Measurements from ENCODE around the gene PLXNA2. TPM values are rescaled to one million over a fixed set of nuclear protein-coding genes. Genes with fewer than 3 reads are reported as not detected.

The PLXNA2 gene
- total and polyA plus RNA-seq, 2 donors (not counting 3 experiments of a cell fraction or from before 2014, with no cell fraction given) = 42.6 to 229 TPM

- intact Hi-C loops (cut with micrococcal nuclease) = no loop called here
- BruUV-seq (replicated peaks) = no TSS peak
These were observed 243.7 kb downstream of the PLXNA2 start for GRCh38 chr1:208000504-208000903.

GRCh38 chr1:207999972-208000371, 244.2 kb downstream of the PLXNA2 start:
- dilution Hi-C loops (cut with MboI; ENCODE audit: extremely low pct_ligation_motif_present, low sequenced_read_pairs) (no loop called here), intact Hi-C loops (cut with micrococcal nuclease) (no loop called here)
- H3K9me1 ChIP-seq (replicated peaks; ENCODE audit: control insufficient read depth, extremely low read depth, insufficient read depth, low read length) = no peaks in the 10 kb centered on the region
- H3K4me3 ChIP-seq (replicated peaks in 1 of 3; ENCODE audit: insufficient read depth in 1 of 3, low read depth in 1 of 3, low read length in 3 of 3) = no peak overlapping the region
- no peaks in the 10 kb centered on the region for H3K9me3 ChIP-seq (replicated peaks; ENCODE audit: control insufficient read depth, insufficient read depth, low read length)
- no peaks in the 10 kb centered on the region for H4K20me1 ChIP-seq (replicated peaks; ENCODE audit: control insufficient read depth, extremely low read depth, insufficient read depth, low read length)
- no TSS peak for BruUV-seq (replicated peaks)
- H3K27me3 ChIP-seq (ENCODE audit: control insufficient read depth in 2 of 2, insufficient read depth in 2 of 2, low read length in 2 of 2) = peaks cover 14 to 20% of the 10 kb centered on the region in 2 experiments
- CTCF ChIA-PET = interaction anchor here (0.6 to 3.6 kb wide), 11 partner anchors 7 to 245 kb away, joined by 3 to 139 read pairs (median 5); no protein-coding TSS in a partner anchor
- POLR2A ChIA-PET = no interaction called here
- no peaks in the 10 kb centered on the region for H3K36me3 ChIP-seq (ENCODE audit: control insufficient read depth in 2 of 2, extremely low read depth in 1 of 2, insufficient read depth in 2 of 2, low read length in 2 of 2)
- no peaks in the 10 kb centered on the region for H3K79me2 ChIP-seq (ENCODE audit: control insufficient read depth, insufficient read depth, low read length)
- H3K27ac ChIP-seq (ENCODE audit: insufficient read depth, low read depth, low read length) = no peak overlapping the region
- no peak for TF ChIP-seq JUN (IDR thresholded peaks at IDR 0.05; ENCODE audit: borderline replicate concordance, insufficient read depth, insufficient read length, low read depth)
- no peak for TF ChIP-seq GATA2 (IDR thresholded peaks at IDR 0.05; ENCODE audit: insufficient read depth, insufficient read length, low read depth, low read length)
- no peak for TF ChIP-seq POLR2AphosphoS5 (IDR thresholded peaks at IDR 0.05; ENCODE audit: insufficient read depth, low read depth, low read length)
- no peak for TF ChIP-seq MYC (IDR thresholded peaks at IDR 0.05; ENCODE audit: low read depth, low read length)
- no peak for TF ChIP-seq EZH2 (IDR thresholded peaks at IDR 0.05; ENCODE audit: borderline replicate concordance, low read depth, low read length, severe bottlenecking)
- TF ChIP-seq MAX (IDR thresholded peaks at IDR 0.05; ENCODE audit: insufficient read depth, insufficient read length) = no peak
- TF ChIP-seq POLR2A (IDR thresholded peaks at IDR 0.05; ENCODE audit: low read depth, low read length) = no peak
- TF ChIP-seq CTCF (IDR thresholded peaks at IDR 0.05; ENCODE audit: extremely low read depth in 1 of 2, insufficient read depth in 1 of 2, low read depth in 1 of 2, low read length in 2 of 2) = no peak
- no peak for TF ChIP-seq FOS (IDR thresholded peaks at IDR 0.05; ENCODE audit: borderline replicate concordance, insufficient read depth, low read length)
- H2AFZ ChIP-seq (ENCODE audit: low read depth, low read length) = no peak overlapping the region
- no peak overlapping the region for H3K4me2 ChIP-seq (ENCODE audit: insufficient read depth, low read length)
- H3K4me1 ChIP-seq (ENCODE audit: control insufficient read depth, extremely low read depth, insufficient read depth, low read length) = no peaks in the 10 kb centered on the region
- FAIRE-seq = no peak
- H3K9ac ChIP-seq (replicated peaks; ENCODE audit: extremely low read depth, insufficient read depth, low read length) = no peak overlapping the region
- no peak for DNase-seq (ENCODE audit: low read depth, low spot score)

More at GRCh38 chr1:208000504-208000903, 243.7 kb downstream of the PLXNA2 start:
- no peaks in the 10 kb centered on the region for H3K79me2 ChIP-seq (ENCODE audit: control insufficient read depth, insufficient read depth, low read length)
- CTCF ChIA-PET = interaction anchor here (1.8 to 3.6 kb wide), 2 partner anchors 13 to 104 kb away, joined by 5 to 54 read pairs; no protein-coding TSS in a partner anchor
- no peak overlapping the region for H3K27ac ChIP-seq (ENCODE audit: insufficient read depth, low read depth, low read length)
- no peak overlapping the region for H3K9ac ChIP-seq (replicated peaks; ENCODE audit: extremely low read depth, insufficient read depth, low read length)
- no peaks in the 10 kb centered on the region for H3K9me1 ChIP-seq (replicated peaks; ENCODE audit: control insufficient read depth, extremely low read depth, insufficient read depth, low read length)
- H3K36me3 ChIP-seq (ENCODE audit: control insufficient read depth in 2 of 2, extremely low read depth in 1 of 2, insufficient read depth in 2 of 2, low read length in 2 of 2) = no peaks in the 10 kb centered on the region
- H3K4me1 ChIP-seq (ENCODE audit: control insufficient read depth, extremely low read depth, insufficient read depth, low read length) = no peaks in the 10 kb centered on the region
- no peak for FAIRE-seq
- H2AFZ ChIP-seq (ENCODE audit: low read depth, low read length) = no peak overlapping the region
- H3K27me3 ChIP-seq (ENCODE audit: control insufficient read depth in 2 of 2, insufficient read depth in 2 of 2, low read length in 2 of 2) = peaks cover 11 to 18% of the 10 kb centered on the region in 2 experiments
- POLR2A ChIA-PET = no interaction called here
- no peak for DNase-seq (ENCODE audit: low read depth, low spot score)
- no peak overlapping the region for H3K4me3 ChIP-seq (replicated peaks in 1 of 3; ENCODE audit: insufficient read depth in 1 of 3, low read depth in 1 of 3, low read length in 3 of 3)
- no peaks in the 10 kb centered on the region for H4K20me1 ChIP-seq (replicated peaks; ENCODE audit: control insufficient read depth, extremely low read depth, insufficient read depth, low read length)
- TF ChIP-seq MYC (IDR thresholded peaks at IDR 0.05; ENCODE audit: low read depth, low read length) (no peak), CTCF (IDR thresholded peaks at IDR 0.05; ENCODE audit: extremely low read depth in 1 of 2, insufficient read depth in 1 of 2, low read depth in 1 of 2, low read length in 2 of 2) (no peak)
- H3K4me2 ChIP-seq (ENCODE audit: insufficient read depth, low read length) = no peak overlapping the region
- no peaks in the 10 kb centered on the region for H3K9me3 ChIP-seq (replicated peaks; ENCODE audit: control insufficient read depth, insufficient read depth, low read length)
- dilution Hi-C loops (cut with MboI; ENCODE audit: extremely low pct_ligation_motif_present, low sequenced_read_pairs) = no loop called here
